Hindlimb muscle (tissue), 1 donor: Measurements from ENCODE around the gene TRIO. TPM values are rescaled to one million over a fixed set of nuclear protein-coding genes. Genes with fewer than 3 reads are reported as not detected.

Source experiments
- DNase-seq: peaks from one replicate; pipeline ENCODE4 v3.0.0-alpha.2; 2013
- polyA plus RNA-seq: library from polyadenylated mRNA; unstranded; fragments of 120-200 nt; gene quantifications from one replicate; pipeline ENCODE4 v1.2.1, GENCODE V29; 2013; ENCODE audit not compliant: insufficient read length

TRIO gene
- polyA plus RNA-seq, 1 donor = 181 TPM

DNA sequence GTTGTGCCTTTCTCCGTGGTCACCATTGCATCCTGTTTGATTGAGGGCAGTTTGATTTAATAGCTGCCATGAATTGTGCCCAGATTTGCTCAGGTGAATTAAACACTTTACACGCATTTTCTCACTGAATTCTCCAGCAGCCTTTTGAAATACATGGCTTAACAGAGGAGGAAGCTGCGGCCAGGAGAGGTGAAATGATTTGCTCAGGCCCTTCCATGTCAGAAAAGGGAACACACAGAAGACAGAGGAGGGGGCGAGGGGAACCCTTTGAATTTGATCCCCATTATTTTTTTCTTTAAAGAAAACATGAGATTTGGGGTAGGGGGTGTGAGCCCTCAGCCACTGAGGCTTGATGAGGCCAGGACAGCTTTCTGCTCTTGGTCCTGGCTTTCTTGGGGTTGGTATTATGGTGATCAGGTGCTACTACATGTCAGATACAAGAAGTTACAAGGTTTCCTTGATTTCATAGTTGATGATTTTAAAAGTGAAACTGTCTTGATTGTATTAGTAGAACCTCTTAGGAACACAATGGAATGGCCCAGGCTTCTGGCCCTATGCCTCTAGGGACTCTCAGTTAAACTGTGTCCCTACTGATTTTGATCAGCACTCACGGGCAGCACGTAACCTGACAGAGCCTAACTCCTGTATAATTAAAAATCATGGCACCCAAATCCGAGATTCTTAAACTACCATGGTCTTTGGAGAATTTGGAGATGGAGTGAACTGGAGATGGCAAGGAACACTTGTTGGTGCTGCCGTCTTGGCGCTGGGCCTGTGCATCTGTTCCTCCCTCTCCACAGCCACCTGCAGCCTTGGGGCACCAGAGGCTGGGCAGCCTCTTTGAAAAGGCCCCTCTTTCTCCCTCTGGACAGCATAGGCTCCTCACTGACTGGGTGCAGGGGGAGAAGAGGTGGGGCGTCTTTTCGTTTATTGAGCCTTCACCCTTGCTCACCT, 107.9 kb downstream of the TRIO start:
- no peak for DNase-seq

DNA sequence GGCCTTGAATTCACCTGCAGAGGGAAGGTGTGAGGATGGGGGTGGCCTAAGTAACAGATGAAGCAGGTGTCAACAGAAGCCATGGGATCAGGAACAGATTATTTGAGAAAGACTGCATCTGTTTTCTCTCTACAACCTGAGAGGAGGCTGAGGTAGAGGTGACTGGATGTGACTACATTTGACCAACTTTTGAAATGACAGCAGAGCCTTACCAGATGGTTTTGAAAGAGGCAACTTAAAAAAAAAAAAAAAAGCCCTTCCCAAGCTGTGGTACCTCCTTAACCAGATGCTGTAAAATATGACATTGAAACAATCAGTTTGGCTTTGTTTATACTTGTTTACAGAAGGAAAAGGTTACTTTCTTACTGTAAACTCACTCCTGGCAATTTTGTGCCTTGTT, 108.6 kb downstream of the TRIO start:
- DNase-seq = no peak

DNA sequence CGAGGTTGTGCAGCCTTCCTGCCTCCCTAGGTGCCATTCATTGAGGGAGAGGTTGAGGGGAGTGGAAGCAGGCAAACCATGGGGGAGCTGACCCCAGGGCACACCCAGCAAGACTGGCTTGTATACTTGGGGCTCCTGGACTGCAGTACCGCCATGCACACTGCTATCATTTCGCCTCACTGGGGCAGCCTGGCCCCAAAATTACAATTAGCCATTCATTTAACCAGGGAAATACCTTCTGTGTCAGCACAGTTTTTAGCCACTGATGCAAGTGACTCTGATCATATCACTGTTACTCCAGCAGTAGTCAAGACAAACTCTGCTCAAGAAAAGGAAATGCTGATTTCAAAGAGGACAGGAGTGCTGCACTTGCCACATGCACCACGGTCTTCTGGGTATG, 109.7 kb downstream of the TRIO start:
- no peak for DNase-seq

DNA sequence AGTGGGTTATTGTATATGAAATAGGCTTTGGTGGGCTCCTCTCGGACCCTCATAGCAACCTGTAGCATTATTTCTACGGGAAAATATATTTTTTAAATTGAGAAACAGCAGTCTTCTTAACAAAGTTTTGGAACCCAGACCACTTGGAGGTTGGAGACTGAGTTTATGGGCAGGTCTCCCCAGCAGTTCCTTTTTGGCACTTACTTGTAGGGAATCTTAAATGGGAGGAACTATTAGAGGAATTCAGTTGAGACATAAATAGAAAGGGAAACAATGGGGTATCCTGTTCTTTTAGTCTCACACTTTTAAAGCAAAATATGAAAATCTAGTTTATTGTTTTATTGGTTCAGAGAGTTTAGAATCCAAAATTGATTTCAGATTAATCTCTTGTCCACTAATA, 111.5 kb downstream of the TRIO start:
- DNase-seq = no peak

DNA sequence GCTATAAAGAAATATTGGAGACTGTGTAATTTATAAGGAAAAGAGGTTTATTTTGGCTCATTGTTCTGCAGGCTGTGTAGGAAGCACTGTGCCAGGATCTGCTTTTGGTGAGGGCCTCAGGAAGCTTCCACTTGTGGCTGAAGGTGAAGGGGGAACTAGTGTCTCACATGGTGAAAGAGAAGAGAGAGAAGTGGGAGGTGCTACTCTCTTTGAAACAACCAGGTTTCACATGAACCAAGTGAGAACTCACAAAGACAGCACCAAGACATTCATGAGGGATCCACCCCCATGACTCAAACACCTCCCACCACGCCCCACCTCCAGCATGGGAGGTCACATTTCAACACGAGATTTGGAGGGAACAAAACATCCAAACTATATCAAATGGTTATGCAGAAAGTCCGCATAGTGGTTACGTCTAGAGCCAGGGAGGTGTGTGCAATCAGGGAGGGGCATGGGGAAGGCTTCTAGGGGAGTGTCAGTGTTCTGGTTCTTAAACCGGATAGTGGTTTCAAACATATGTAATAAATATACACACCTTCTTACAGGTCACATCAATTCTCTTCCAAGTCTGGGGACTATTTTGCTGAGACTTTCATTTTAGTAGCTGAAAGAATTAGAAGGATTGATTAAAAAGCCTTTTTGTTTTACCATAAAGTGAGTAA, 113.0 kb downstream of the TRIO start:
- no peak for DNase-seq

DNA sequence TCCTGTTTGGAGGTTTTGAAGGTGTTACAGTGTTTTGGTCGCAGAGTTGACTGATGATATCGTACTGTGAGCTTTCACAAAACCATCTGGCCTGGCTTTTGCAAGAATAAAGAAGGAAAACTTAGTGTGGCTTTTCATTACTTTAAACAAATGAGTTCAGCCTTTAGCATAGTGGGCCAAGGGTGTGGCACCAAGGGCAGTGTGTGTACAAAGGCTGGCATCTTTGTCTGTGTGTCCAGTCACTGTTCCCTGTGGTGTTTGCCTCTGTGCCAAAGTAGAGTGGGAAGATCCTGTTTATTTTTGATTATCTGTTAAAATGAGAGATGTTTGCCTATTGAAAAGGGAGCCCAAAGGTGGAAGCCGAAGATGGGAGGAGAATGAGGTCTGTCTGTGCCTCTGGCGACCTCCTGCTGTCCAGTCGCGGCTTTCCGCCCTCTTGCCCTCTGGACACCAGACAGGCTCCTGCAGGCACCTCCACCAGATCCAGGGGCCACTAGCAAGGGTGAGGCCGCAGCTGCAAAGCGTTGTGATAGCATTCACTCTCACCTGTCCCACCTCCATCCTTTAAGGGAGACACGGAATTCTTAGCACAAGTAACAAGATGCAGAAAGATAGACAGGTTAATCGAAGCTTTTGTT, 113.7 kb downstream of the TRIO start:
- DNase-seq = no peak

DNA sequence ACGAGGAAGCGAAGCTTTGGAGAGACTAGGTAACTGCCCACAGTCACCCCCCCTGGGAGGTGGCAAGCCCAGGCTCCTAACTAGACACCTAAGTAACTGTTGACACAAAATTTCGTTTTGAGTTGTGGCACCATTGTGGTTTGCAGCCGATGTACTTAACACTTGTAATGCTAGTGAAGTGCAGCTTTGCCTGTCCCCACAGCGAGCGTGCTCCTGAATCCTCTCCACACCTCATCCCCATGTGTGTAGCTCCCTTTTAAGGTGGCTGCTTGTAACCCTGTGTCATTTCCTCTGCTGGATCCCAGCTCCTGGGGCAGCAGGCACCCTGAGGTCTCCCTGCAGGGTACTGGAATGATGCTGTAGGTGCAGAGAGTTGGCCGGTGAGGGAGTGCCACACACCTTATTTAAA, 114.9 kb downstream of the TRIO start:
- no peak for DNase-seq

DNA sequence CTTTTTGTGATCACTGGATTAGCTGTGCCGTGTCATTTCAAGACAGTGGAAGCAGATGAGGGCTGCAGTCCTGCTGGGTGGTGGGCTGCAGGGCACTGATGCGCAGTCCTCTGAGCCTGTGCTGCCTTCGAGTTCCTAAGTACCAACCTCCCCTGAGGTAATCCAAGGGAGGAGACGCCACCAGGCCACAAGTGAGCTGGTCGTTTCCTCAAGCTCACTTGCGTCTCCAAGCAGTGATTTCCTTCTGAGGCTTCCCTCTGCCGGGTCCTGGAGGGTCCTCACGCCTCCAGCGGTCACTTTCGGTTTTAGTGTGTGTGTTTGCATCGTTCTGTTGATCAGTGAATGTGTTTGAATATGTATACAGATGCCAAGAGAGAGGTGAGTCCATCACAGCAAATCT, 115.7 kb downstream of the TRIO start:
- DNase-seq = no peak

DNA sequence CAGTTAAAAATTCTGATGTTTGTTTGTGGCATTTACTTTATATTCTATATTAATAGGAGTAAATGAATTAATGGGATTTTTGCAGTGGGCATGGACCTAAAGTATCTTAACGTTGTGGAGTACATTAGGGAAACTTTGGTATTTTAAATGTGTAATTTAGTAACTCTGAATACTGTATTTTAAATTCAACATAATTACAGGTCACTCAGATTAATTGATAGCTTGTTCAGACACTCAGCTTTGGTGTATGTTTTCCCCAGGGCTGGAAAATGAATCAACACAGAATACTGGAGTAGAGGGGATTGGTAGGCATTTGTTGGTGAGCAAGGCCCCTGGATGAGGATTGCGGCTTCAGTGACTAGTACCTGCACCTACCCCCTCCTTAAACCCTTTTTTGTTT, 117.5 kb downstream of the TRIO start:
- DNase-seq = no peak

DNA sequence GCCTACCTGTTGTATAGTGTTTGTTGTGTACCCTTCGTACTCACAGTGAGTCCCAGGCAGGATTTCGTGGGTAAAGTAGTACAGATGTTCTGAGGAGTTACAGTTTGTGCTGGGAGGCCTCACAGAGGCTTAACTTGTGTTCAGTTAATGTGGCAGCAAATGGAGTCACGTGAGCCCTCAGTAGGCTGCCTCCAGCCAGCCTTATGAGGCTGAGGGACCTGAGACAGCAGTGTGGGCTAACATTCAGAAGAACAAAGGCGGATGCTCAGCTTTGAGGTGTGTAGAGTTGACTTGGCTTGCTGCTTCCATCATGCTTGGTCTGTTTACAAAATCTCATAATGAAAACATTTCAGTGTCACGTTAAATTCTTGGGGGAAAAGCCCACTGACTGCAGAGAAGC, 118.1 kb downstream of the TRIO start:
- no peak for DNase-seq

DNA sequence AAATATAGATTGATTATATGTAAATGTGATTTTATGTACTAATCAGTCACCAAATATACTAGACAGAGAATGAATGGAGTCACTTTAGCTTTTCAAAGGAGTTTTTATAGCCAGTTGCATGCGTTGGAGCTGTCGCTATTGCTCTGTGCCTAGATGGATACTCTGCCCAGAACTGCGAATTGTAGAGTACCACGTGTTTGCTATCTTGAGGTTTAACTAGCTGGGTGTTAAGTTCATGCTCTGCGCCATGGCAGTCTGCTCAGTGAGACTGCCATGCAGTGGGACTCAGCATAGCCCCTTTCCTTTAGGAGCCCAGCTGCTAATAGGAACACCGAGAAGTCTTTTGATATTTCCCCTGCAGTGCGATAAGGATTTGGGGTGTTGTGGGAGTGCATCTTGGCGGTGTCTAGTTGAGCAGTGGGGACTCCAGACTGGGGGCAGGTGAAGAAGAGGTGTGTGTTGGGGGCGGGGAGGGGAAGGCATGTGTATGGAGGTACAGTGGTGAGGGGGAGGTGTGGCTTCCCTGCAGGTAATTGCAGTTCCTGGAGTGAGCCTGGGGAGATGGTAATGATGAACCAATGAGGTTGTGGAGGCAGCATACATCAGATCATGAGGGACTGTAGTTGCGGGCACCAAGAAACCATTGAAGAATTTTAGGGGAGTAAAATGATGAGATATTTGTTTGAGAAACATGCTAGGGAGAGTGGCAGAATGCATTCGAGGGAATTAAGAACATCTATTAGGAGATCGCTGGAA, 118.9 kb downstream of the TRIO start:
- no peak for DNase-seq

DNA sequence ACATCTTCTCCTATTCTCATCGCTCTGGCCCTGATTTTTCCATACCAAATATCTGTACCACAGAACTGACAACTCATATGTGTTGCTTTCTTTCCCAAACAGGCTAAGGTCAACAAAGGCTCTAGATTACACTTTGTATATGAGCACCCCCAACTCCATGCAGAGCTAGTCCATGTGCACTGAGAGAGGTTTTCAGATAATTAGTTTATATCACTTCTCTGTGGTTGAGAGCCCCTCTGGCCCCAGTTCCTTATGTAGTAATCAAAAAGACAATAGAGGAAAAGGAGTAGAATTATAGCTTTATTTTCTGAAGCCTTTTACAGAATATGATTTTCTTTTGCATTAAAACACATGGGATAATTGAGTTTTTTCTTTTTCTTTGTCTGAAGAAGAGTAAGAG, 120.0 kb downstream of the TRIO start:
- DNase-seq = no peak

DNA sequence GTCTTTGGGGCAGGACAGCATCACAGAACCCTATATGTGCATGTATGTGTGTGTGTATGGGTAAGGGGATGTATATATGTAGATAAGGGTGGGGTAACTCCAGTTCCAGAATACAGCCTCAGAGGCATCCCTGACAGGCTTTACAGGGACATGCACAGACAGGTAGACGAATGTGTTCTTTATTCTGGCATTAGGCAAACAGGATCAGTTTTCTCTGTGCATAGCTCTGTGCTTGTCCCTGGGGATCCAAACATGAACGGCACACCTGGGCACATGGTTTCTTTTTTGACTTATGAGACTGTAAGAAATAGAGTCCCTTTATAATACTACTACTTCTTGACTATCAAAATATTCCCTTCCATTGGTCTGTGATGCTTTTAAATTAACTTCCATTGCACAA, 120.6 kb downstream of the TRIO start:
- DNase-seq = no peak

DNA sequence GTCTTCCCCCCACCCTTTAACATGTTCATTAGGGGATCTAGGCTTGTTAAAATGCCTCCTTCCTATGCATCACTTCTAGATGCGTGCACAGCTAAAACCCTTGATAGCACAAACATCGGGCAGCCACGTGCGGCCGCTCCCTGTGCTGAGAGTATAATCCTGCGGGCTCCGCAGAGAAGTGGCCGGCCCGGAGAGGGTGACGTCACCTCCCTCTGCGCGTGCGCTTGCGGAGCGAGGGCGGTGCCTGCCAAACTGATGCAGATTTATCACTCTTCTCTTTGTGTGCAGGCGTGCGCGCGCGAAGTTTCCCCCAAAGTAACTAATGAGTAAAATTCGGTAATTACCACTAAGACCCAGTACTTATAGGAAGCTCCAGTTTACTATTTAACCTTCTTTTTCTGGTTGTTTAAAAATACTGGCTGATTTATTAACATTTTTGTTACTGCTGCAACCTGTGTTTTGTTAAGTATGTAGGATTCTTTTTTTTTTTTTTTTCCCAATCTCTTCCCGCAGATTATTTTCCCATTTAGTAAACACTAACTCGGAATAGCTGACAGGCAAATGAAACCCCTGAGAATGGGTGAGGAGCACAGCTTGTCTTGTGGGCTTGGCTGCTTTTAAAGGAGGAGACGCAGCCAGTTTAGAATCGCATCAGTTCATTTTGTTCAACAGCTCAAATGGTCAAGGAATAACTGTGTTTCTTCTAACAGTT, 121.6 kb downstream of the TRIO start:
- peak; percentile 93 for DNase-seq

DNA sequence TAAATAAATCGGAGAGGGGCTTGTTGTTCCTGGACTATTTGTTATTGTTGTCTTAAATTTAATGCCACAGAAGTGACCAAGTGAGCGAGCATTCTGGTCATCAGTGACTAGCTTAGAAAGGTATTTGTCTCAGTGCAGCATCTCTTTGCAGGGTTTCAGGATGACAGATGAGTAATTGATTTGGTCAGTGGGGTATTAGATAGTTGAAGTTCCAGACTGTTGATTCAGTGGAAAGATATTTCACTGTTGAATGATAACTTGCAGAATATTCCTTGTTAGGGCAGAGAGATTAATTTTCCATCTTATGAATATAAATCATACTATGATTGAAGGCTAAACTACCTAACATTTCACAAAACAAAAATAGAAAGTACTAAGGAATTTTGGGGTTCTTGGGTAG, 122.4 kb downstream of the TRIO start:
- no peak for DNase-seq

DNA sequence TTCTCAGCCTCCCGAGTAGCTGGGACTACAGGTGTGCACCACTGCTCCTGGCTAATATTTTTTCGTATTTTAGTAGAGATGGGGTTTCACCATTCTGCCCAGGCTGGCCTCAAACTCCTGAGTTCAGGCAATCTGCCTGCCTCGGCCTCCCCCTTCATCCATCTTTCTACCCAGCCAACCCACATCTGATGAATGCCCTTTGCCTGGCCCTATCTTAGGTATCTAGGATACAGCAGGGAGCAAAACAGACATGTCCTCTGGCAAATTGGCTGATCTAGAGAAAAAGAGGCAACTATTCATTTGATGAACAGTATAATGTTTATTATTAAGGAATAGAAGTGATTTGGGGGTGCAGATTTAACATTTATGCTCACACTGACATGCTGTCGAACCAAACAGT, 123.0 kb downstream of the TRIO start:
- DNase-seq = no peak

DNA sequence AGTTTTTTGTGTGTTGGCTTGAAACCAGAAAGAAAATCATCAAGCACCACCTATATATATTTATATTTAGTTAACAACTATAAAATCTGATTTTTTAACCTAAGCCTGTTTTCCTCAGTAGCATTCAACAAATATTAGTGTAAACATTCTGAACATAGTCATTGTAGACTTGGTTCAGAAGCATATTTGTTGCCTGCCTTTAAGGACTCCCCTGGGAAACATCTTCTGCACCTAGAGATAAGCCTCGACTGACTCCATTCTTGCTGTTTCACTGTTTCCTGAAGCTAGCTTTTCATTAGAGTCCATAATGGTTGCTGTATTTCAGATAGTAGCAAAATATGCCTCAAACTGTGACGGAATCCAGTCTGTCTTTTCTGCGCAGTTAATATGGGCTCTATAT, 123.5 kb downstream of the TRIO start:
- no peak for DNase-seq

DNA sequence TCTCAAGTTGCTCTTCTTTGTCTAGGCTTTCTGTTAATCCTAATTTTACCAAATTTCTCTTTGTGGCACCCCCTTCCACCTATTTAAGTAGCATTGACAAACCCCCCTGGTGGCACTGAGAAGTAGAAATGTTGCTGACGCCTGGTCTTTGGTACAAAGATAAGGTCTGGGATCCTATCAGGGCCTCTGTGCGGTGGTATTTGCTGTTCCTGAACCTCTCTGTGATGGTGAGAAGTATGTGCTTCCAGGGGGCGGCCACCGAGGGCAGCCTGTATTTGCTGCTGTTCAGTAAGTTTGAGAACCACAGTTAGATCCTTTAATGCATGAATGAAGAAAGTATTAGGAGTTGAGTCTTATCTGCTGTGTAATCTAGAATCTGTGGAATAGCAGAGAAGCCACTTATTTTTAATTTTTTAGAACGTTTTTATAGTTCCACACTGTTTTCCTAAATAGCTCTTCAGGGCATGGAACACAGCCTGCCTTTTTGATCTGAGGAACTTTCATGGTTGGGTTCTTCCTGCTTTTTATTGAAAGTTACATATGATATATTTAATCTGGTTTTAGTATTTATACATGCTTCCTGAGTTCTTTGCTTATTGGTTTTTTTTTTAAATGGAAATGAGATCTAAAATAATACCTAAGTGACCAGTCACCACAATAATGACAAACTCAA, 124.2 kb downstream of the TRIO start:
- no peak for DNase-seq

DNA sequence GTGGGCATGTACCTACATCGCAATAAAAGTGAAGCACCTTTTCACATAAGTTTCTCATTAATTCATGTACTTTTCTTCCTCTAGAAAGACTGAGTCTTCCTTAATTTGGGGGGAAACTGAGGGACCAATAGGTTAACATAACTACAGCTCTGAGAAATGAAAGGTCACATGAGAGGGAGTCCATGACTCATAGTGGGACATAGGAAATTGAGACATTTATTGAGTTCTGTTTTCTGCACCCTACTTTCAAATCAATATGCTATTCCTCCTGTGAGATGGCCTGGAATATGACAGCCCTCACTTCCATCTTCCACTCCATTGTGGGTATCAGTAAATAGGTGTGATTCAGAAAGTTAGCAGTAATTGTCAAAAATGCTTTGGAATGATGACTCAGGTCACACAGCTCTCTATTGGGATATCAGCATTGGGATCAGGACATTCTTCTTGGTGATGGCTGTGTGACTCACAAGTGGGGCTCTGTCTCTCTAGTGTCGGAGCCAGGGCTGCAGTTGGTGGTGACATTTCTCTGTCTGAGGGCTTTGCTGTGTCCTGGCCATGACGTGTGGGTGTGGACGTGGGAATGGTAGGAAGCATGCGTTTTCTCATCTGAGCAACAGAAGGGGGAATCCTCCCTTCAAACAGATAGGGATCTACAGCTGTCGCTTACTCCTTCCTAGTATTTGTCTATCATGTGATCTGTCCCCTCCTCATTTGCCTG, 125.0 kb downstream of the TRIO start:
- DNase-seq = no peak

DNA sequence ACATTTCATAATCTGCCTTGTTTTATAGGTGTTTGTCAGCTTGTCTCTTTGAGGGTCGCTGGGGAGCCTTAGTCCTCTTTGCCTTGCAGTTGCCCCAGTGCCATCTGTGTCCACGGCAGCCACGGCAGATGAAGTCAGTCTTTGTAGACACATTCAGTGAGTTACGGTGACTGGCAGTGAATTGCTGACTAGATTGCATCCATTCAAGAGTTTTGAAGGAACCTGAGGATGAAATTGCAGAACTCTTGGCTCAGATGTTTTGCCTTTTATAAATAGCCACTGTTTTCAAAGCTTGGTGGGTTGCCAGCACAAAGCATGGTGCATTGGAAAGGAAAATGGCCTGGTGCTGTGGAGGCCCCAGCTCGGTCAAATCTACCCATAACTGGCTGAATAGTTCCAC, 125.6 kb downstream of the TRIO start:
- DNase-seq = no peak

DNA sequence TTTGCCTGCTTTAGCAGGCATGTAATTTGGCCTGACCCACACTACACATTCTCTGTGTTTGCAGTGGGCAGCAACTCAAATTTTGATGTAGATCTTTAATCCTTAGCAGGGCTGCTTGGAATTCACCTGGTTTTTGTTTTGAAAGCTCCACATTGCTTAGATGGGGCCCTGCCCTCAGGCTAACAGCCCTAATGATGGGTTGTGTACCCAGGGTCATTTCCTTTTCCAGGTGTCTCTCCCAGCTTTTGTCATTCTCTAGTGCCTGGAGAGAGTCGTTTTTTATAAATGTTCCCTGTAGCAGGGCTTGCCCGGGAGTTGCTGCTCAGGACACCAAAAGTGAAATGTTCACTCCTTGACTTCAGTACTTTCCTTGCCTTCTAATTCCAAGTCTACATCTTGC, 126.3 kb downstream of the TRIO start:
- DNase-seq = no peak
